ENCODE results near the gene NDUFA8.

GRCh38 chr9:122183501-122183900 is 23.9 kb upstream of the NDUFA8 start:
- TF ChIP-seq CTCF (conservative IDR thresholded peaks at IDR 0.05) (no peak), EZH2 (IDR thresholded peaks at IDR 0.05; ENCODE audit: low read depth) (no peak)

Data from PC-9 (cell line).